CD4-positive, alpha-beta T cell treated with Interleukin-17A for 4 hours (primary cell): ENCODE data around the gene PPIE.
"Not testable (repeated sequence)": the region's sequence is repeated elsewhere in the genome, so short reads cannot be mapped to it uniquely, and the experiment has no call there.

Source experiments
- DNase-seq: peaks from one replicate; pipeline ENCODE4 v3.0.0-alpha.2; 2020; ENCODE audit warnings: mixed read lengths

The PPIE gene

GRCh38 chr1:39779821-39780220, 41.1 kb downstream of the PPIE start:
- no peak for DNase-seq

GRCh38 chr1:39781349-39781715, 42.6 kb downstream of the PPIE start:
- DNase-seq = no peak

GRCh38 chr1:39782103-39782502, 43.4 kb downstream of the PPIE start:
- DNase-seq = no peak

GRCh38 chr1:39782685-39783084, 44.0 kb downstream of the PPIE start:
- DNase-seq = not testable (repeated sequence)

- DNase-seq = not testable (repeated sequence)
Measured at GRCh38 chr1:39786303-39787107, 47.8 kb downstream of the PPIE start.

GRCh38 chr1:39787108-39787375, 48.4 kb downstream of the PPIE start:
- DNase-seq = not testable (repeated sequence)

- DNase-seq = no peak
Measured at GRCh38 chr1:39787468-39787867, 48.8 kb downstream of the PPIE start.

GRCh38 chr1:39787964-39788363, 49.3 kb downstream of the PPIE start:
- not testable (repeated sequence) for DNase-seq

GRCh38 chr1:39788426-39788757, 49.7 kb downstream of the PPIE start:
- DNase-seq = no peak

- peak; percentile 52 for DNase-seq
Measured at GRCh38 chr1:39788758-39789570, 50.3 kb downstream of the PPIE start, which contains the start of gene BMP8B. TSS of gene BMP8B (minus strand) at chr1:39788865. CDS start at chr1:39788485, 380 bp downstream.

- DNase-seq = no peak
Measured at GRCh38 chr1:39789571-39790110, 51.0 kb downstream of the PPIE start.

GRCh38 chr1:39791838-39792237, 53.2 kb downstream of the PPIE start:
- no peak for DNase-seq

- DNase-seq = no peak
Measured at GRCh38 chr1:39795651-39796050, 57.0 kb downstream of the PPIE start.

GRCh38 chr1:39798859-39799769, 60.4 kb downstream of the PPIE start:
- DNase-seq = peak; percentile 88

- peak; percentile 76 for DNase-seq
Measured at GRCh38 chr1:39799770-39800470, 61.2 kb downstream of the PPIE start.

- no peak for DNase-seq
Measured at GRCh38 chr1:39800471-39800835, 61.8 kb downstream of the PPIE start.

GRCh38 chr1:39802496-39803260, 64.0 kb downstream of the PPIE start:
- DNase-seq = no peak

- no peak for DNase-seq
Measured at GRCh38 chr1:39805385-39805784, 66.7 kb downstream of the PPIE start.

- no peak for DNase-seq
Measured at GRCh38 chr1:39808784-39809517, 70.3 kb downstream of the PPIE start.

- no peak for DNase-seq
Measured at GRCh38 chr1:39812913-39813312, 74.2 kb downstream of the PPIE start.
